ENCODE measurements around the gene LYST.
"Not testable (repeated sequence)": the region's sequence is repeated elsewhere in the genome, so short reads cannot be mapped to it uniquely, and the experiment has no call there.

Gene LYST

DNA sequence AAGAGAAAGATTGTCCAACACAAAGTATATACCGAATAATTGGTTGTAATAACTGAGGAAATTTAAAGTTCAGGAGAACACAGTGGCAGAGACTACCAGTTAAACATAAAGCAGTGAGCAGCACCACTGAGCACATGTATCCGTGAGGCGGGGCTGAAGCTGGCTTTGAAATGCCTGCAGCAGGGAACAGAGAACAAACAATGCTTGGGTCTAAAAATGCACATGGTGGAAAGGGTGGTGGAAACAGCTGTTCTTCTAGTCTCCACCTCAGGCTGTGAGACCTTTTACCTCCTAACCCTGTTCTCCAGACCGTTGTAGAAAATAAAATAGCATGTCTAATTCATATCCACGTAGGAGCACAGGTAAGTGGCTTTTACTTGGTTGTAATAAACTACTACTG lies 209.4 kb downstream of the LYST start:
- no peak for DNase-seq (ENCODE audit: low spot score)

DNA sequence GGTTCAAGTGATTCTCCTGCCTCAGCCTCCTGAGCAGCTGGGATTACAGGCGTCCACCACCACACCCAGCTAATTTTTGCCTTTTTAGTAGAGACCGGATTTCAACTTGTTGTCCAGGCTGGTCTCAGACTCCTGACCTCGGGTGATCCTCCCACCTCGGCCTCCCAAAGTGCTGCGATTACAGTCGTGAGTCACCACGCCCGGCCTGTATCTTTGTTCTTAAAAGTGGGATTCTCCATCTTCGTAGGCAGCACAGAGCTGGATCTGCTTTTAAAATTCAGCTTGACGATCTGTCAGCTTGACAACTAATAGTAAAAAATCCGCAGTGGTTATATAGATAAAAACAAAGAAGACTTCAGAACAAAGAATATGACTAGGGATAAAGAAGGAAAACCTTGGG lies 214.3 kb downstream of the LYST start:
- DNase-seq (ENCODE audit: low spot score): no peak

DNA sequence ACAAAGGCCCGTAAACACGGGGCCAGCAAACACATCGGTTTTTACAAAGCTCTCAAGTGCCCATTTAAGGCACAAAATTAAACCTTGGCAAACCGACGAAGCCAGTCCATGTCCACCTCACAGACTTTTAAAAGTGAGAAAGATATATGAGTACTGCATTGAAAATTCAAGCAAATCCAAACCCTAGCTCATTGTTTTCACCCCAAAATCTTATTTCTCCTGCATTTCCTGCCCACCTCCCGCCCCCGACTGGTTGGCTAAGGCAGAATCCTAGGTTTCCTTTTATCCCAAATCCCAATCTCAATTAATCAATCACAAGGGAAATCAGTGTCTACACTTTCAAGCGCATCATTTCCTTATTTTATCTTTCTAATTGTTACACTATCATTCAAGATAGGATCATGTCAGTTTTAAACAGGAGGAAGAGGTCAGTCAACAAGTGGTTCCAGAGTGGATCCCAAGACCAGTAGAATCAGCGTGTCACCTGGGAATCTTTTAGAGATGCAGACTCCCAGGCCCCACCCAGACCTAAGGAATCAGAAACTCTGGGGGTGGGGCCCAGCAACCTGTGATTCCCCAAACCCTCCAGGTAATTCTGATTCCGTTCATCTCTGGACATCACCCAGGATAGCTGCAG lies 215.4 kb downstream of the LYST start:
- no peak for DNase-seq (ENCODE audit: low spot score)

DNA sequence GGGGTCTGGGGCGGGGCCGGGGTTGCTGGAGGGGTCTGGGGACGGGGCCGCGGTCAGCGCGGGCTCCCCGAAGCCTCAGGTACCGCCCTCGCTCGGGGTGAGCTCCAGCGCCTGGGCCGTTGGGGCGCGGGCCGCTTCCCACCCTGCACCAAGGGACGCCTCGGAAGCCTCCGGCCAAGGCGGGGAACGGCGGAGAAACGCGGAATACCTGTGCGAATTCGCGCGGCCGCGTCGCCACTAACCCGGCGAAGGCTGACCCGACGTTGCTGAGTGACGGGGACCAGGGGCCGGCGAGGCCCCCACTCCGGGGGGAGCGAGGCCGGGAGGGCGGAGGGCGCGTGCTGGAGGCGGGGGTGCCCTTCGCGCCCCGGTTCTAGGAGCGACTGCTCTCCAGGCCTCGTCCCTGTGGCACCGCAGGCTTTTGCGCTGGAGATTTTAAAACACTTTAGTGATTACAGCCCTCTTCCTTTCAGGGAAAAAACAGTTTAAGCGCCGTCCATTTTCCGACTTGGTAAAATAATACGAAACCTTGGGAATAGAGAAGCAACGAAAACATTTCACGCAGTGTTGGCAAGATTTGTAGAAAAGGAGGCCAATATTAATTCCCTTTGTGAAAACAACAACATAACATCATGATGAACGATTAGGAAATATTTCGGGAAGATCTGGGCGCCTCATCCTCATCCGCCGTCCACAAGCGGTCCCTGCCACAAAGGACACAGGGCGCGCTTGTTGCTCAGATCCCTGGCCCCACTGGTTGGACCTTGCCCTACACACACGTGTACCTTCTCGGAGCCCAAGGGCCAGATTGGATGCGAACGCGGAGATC lies 216.2 kb downstream of the LYST start:
- no peak for DNase-seq (ENCODE audit: low spot score)

DNA sequence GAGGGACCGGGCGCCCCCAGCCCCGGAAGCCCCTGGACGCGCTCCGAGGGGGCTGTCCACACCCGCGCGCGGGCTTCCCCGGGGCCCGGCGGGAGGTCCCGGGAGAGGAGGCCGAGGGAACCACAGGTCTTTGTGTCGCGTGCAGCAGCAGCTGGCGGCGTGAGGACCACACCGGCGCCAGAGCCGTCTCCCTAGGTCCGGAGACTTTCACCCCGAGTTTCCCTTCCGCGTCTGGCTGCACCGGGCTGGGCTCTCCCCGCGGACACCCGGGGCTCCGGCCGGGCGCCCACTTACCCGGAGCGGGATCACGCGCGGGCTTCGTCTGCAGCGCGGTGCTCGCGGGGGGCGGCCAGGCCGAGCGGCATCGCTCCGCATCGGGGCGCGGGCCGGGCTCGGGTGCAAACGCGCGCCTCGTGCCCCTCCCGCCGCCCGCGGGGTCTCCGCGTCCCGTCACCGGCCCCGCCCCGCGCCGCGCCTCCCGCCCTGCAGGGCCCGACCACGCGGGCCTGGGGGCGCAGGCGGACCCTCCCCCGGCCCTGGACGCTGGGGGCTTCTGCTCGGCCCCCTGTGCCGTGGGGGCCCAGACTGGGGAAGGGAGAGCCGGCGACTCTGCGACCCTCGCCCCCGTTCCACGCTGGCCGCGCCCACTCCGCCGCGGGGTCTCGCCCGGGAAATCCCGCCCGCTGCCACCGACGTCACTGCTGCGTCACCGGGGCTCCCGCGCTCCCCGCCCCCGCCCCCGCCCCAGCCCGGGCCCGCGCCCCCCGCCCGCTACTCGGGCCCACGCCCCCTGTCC lies 217.1 kb downstream of the LYST start, which contains the start of gene GNG4:
Gene GNG4 (minus strand): TSS at position 417 of the 796 bp plus-strand sequence. CDS start 65,946 bp downstream, outside the sequence.
- DNase-seq (ENCODE audit: low spot score): no peak

DNA sequence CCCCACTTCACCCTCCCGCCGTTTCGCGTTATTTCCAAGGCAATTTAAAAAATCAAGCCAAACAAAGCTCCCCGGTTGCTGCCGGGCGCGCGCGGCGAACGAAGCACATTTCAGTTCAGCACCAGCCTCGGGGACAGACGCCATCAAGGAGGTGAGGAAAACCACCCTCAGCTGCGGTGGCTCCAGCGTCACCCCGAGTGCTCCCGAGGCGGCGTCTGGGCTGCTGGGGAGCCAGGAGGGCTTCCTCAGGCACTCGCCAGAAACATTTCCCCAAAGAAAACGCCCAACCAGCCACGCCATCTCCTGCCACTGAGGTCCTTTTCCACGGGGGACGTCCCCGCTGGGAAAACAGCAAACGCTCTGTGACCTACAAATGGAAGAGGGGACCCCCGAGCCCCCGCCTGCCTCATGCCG lies 217.7 kb downstream of the LYST start:
- no peak for DNase-seq (ENCODE audit: low spot score)

DNA sequence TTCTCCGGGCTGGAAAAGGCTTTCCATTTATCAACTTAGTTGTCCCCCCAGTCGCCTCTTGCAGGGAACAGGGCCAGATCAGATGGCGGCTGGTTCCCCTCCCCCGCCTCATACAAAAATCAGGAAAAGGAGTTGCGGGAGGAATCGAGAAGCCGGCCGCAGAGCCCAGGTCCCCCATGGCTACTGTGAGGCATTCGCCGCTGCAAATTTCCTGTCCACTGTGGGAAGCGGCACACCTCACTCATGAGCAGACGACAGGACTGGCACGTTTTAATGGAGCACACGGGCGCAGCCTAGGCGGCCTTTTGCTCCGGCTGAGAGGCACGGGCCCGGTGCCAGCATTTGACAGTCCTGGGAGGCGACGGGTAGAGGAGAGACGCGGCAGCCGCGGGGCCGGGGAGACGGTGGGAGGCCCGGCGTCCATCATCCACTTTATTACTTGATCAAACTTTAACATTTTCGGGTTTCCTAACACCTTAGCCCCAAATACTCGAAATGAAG lies 218.2 kb downstream of the LYST start:
- DNase-seq (ENCODE audit: low spot score): no peak

DNA sequence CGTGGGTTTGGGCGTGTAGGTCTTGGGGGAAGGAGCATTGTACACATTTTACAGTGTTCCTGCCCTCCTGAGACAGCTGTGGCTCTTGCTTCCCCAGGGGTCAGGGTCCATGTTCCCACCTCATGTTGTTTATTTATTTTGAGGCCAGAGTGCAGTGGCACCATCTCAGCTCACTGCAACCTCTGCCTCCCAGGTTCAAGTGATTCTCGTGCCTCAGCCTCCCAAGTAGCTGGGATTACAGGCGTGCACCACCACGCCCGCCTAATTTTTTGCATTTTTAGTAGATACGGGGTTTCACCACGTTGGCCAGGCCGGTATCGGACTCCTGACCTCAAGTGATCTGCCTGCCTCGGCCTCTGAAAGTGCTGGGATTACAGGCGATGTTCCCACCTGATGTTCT lies 219.2 kb downstream of the LYST start:
- DNase-seq (ENCODE audit: low spot score): not testable (repeated sequence)

DNA sequence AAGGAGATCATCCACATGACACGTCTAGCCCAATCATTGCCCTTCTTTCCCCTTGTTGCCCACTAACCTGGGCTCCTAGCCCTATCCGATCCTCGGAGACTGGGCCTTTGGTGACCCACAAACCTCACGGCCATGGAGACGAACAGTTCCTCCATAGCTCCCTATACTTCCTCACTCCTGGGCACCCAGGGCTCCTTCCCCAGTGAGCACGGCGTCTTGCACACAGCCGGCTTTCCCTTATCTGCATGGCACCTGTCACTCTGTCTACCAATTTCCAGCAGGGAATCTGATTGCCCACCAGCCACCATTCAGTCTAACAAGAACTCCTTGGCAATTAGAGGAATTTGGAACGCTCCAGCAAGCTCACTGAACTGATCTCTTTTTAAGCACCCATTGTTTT lies 220.2 kb downstream of the LYST start:
- DNase-seq (ENCODE audit: low spot score): no peak

DNA sequence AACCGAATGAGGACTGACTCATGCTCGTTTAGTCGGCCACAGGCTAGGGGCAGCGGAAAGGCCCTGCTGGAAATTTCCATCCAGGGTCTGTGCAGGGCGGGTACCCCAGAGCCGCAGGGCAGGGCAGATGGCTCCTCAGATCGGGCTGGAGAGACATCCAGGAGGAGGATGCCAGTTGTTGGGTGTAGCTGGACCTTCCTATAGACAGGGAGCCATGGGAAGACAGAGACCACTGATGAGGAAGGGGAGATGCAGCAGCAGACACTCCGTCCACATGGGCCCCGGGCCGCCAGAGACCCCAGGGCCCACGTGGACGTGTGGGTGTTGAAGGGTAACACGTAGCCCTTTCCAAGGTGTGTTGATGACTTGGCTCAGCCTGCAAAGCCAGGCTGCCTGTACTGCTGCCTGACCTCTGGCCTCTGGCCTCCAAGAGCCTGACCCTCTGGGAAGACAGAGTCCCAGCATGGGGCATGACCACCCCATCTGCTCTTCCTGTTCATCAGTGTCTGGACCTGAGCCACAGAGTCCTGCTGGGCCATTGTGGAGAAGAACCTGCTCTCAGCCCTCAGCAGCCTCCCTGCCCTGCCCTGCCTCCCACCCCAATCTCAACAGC lies 221.9 kb downstream of the LYST start:
- no peak for DNase-seq (ENCODE audit: low spot score)

DNA sequence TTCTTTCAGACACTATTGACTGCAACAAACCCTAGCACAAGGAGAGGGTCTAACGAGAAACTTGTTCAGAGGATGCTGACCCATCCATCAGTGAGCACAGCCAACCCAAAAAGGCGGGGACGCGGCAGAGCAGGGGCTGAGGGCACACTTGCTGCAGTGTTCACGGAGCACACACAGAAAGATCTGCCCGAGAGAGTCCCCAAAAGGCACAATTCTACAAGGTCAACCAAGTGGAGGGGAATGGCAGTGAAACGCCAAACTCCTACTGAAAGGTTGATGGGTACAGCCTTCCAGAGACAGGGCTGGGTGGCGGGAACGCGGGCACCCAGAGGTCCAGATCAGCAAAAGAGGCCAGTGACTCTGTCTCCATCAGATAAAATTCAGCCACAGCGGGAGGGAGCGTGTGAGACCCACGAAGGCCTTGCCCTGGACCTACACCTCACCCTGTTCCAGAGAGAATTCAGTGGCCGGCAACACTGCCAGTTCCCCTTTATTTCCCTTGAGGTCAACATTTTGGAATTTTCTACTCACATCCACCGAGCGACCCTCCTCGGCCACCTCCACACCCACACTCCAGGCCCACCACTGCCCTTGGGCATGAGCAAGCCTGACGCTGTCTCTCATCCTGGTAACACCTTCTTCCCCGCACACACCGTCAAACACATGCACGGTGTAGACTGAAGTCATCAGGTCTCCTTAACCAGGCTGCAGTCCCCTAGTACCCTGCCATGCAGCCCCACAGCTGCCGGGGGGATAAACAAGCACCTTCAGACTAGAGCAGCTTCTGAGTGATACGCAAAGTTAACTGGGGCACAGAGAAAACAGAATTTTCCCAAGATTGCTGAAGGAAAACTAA lies 222.6 kb downstream of the LYST start:
- no peak for DNase-seq (ENCODE audit: low spot score)

DNA sequence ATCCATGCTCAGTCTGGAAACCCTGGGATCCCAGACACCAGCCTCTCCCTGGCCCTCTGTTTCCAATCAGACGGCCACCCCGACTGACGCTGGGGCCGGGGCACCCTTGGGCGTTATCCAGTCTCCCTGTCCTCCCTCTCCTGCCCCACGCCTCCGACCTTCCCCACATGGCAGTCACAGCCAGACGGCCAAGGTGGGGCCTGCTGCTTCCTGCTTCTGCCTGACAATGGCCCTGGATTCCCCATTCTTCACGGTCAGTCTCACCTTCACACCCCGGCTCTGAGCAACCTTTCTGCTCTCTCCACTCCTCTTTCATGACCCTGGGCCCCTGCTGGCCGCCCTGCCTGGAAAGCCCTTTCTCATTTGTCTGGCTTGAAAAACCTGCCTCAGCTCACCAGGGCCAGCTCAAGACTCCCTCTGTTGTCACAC lies 223.7 kb downstream of the LYST start:
- DNase-seq (ENCODE audit: low spot score): no peak

DNA sequence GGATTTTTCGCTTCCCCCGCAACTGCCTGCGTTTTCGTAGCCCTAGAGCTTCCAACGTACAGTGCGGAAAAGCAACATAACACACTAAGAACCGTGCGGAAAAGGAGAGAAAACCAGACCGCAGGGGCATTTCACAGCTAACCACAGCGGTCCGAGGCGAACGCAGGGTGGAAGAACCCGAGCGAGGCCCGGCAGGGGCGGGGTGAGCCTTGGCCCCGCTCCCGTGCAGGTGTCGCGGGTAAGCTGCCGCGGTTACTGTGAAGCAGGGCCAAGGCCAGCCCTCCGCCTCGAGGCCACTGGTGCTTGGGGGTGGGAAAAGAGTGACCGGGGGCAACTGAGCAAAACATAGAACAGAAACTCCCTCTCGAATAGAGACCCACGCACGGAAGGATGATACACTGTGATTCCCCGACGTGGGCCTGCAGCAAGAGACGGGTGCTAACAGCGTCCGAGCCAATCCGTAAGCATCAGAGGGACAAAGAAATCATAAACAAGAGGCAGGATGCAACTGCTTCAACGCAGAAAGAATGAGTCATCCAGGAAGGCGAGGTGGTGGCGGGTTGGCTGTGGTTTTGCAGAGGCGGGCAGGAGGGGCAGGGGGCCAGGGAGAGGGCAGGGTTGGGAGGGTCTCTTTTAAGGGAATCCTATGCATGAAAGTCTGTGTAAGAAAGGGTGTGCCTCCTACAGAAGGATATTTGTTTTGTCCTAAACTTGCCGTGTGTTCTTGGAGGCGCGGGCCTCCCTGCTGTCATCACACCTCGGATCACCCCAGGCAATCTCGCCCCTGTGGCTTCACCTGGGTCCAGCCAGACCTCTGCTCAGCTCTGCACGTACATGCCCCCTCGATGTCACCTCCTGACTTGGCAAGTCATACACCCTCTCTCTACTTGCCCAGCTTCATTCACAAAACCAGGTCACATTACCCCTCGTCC lies 224.4 kb downstream of the LYST start:
- DNase-seq (ENCODE audit: low spot score): peak; percentile 9

DNA sequence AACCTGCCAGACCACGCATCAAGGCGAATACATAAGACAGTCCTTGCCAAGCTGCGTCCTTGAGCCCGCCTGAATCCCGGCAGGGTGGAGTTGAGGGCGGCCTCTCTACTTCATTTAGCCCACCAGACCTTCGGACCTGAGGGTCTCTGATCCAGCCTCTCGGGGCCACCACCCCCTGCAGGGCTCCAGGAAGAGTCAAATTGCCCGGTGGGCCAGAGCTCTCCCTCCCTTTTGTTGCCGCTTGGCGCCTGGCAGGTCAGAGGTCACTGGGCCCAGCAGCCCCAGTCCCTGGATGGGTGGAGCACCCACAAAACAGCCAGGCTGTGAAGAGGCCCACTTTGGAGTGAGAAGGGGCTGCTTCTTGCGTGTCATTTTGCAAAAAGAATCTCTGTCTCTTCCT lies 226.1 kb downstream of the LYST start:
- no peak for DNase-seq (ENCODE audit: low spot score)

DNA sequence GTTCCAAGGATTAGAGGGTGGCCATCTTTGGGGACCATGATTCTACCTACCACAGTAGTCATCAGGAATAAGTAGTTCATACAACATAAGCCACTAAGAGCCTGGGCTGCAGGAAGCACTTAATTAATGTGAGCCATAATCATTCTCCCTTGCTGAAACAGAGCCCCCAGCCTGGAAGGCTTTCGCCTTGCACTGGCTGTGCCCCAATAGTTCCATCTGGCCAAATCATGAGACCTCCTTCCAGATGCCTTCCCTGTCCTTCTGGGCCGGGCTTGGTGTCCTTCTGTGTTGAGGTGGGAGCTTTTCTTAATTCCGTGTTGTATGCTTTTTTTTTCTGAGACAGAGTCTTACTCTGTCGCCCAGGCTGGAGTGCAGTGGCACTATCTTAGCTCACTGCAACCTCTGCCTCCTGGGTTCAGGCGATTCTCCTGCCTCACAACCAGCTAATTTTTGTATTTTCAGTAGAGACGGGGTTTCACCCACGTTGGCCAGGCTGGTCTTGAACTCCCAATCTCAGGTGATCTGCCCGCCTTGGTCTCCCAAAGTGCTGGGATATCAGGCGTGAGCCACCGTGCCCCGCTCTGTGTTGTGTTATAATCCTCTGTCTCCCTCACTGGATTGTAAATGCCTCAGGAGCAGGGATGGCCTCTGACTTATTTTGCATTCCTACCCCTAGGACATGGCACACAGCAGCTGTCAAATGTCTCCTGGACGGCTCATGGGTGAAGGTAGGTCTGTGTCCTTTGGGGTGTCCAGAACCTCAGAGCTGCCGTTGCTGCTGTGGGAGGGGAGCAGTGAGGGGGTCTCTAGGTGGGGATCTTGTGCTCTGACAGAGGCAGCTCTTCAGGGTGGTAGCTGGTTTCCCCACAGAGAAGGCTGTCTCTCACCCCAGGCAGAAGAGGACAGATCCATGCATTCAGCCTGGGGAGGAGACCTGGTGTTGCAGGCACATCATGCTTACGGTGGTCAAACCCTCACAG lies 227.2 kb downstream of the LYST start:
- DNase-seq (ENCODE audit: low spot score): no peak

DNA sequence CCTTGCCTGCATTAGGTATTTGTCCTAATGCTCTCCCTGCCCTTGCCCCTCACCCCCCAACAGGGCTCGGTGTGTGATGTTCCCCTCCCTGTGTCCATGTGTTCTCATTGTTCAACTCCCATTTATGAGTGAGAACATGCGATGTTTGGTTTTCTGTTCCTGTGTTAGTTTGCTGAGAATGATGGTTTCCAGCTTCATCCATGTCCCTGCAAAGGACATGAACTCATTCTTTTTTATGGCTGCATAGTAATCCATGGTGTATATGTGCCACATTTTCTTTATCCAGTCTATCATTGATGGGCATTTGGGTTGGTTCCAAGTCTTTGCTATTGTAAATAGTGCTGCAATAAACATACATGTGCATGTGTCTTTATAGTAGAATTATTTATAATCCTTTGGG lies 228.1 kb downstream of the LYST start:
- not testable (repeated sequence) for DNase-seq (ENCODE audit: low spot score)

DNA sequence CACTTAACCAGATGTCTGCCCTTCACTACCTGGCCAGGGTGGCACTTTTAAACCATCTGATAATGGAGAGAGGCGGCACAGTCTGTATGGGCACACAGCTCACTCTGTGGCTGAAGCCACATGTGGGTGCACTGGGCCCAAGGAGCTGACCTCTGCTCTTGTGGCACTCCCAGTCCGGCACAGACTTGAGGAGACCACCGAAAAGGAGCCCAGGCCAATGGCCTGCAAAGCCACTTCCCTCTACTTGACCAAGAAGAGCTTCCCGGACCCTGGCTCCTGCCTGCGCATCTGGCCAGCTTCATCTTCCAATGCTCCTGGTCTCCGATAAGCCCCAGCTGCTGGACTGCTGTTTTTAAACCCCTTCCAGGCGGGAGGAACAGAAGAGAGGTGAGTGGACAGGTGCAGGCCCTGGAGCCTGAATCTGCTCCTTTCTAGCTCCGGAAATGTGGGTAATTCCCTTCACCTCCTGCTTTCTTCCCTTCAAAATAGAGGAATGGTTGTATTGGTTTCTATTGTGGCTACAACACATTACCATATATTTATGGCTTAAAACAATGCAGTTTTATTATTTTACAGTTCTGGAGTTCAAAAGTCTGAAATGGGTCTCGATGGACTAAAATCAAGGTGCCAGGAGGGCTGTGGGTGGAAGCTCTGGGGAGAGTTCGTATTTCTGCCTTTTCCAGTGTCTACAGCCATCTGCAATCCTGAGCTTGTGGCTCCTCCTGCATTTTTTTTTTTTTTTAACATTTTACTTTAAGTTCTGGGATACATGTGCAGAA lies 228.8 kb downstream of the LYST start:
- DNase-seq (ENCODE audit: low spot score): no peak
